ENCODE data around the gene ABLIM2. TPM values are rescaled to one million over a fixed set of nuclear protein-coding genes. Genes with fewer than 3 reads are reported as not detected.

ABLIM2 gene
- total and polyA plus RNA-seq, 4 experiments from 2014 or later: 0.44 to 7.9 (median 3.8) TPM

- no peaks in the 10 kb centered on the region for H3K4me1 Mint-ChIP-seq
- ChIA-PET CTCF (ENCODE audit: partially characterized antibody) (no interaction called here), POLR2A (ENCODE audit: partially characterized antibody) (no interaction called here)
- no peaks in the 10 kb centered on the region for H3K27me3 ChIP-seq (ENCODE audit: insufficient read depth, low read length)
- H3K4me3 ChIP-seq (ENCODE audit: low read length in 2 of 2): no peak overlapping the region
- H3K27ac Mint-ChIP-seq: no peak overlapping the region
- H3K4me3 Mint-ChIP-seq: no peak overlapping the region
- H3K36me3 Mint-ChIP-seq: peaks cover 0 to 15% of the 10 kb centered on the region in 2 donors
- H3K4me1 ChIP-seq (ENCODE audit: insufficient read depth, low read length): no peaks in the 10 kb centered on the region
- H3K27me3 Mint-ChIP-seq: no peaks in the 10 kb centered on the region
- H3K9me3 ChIP-seq (ENCODE audit: control insufficient read depth in 1 of 2, low read length in 2 of 2): peaks cover 0 to 6% of the 10 kb centered on the region in 2 donors
- no peaks in the 10 kb centered on the region for H3K36me3 ChIP-seq (ENCODE audit: insufficient read depth, low read length)
- peaks cover 0 to 26% (median 22%) of the 10 kb centered on the region in 8 donors for H3K9me3 Mint-ChIP-seq
- no peak overlapping the region for H3K27ac ChIP-seq (ENCODE audit: low read depth, low read length)
- intact Hi-C loops (cut with micrococcal nuclease): no loop called here
- DNase-seq: no peak
These were observed 91.2 kb downstream of the ABLIM2 start for GRCh38 chr4:8067274-8067936.

DNA sequence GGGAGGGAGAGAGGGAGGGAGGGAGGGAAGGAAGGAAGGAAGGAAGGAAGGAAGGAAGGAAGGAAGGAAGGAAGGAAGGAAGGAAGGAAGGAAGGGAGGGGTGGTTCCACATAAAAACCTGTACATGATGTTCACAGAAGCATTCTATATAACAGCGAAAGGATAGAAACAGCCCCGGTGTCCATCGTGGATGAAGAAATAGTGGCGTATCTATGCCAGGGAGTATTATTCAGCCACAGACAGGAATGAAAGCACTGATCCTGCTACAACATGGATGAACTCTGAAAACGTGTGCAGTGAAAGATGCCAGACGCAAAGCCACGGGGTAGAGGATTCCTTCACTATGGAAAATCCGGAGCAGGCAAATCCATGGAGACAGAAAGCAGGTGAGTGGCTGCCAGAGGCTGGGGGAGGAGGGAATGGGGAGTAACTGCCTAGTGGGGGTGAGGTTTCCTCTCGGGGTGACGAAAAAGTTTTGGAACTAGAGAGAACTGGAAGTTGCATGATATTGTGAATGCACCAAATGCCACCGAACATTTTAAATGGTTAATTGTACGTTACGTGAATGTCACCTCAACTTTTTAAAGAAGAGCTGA, 92.2 kb downstream of the ABLIM2 start:
- Histone ChIP-seq H3K9me3 (ENCODE audit: control insufficient read depth in 1 of 2, low read length in 2 of 2) (peaks cover 0 to 6% of the 10 kb centered on the region in 2 donors), H3K27ac (ENCODE audit: low read depth, low read length) (no peak overlapping the region), H3K36me3 (ENCODE audit: insufficient read depth, low read length) (no peaks in the 10 kb centered on the region), H3K4me3 (ENCODE audit: low read length in 2 of 2) (no peak overlapping the region), H3K4me1 (ENCODE audit: insufficient read depth, low read length) (no peaks in the 10 kb centered on the region), H3K27me3 (ENCODE audit: insufficient read depth, low read length) (no peaks in the 10 kb centered on the region)
- peaks cover 0 to 15% of the 10 kb centered on the region in 2 donors for H3K36me3 Mint-ChIP-seq
- intact Hi-C loops (cut with micrococcal nuclease): no loop called here
- no peaks in the 10 kb centered on the region for H3K27me3 Mint-ChIP-seq
- no peak overlapping the region for H3K4me3 Mint-ChIP-seq
- ChIA-PET CTCF (ENCODE audit: partially characterized antibody) (no interaction called here), POLR2A (ENCODE audit: partially characterized antibody) (no interaction called here)
- peaks cover 0 to 27% (median 22%) of the 10 kb centered on the region in 8 donors for H3K9me3 Mint-ChIP-seq
- H3K27ac Mint-ChIP-seq: no peak overlapping the region
- no peaks in the 10 kb centered on the region for H3K4me1 Mint-ChIP-seq
- DNase-seq: no peak

- ChIA-PET CTCF (ENCODE audit: partially characterized antibody) (interaction anchor here (1.3 kb wide), 1 partner anchor 26 kb away, joined by 3 read pairs; no protein-coding TSS in a partner anchor), POLR2A (ENCODE audit: partially characterized antibody) (no interaction called here)
- H3K36me3 Mint-ChIP-seq: peaks cover 3 to 28% of the 10 kb centered on the region in 2 donors
- peak overlapping the region in 1 of 7 donors; percentile 13 for H3K27ac Mint-ChIP-seq
- Histone ChIP-seq H3K9me3 (ENCODE audit: control insufficient read depth in 1 of 2, low read length in 2 of 2) (peaks cover 0 to 6% of the 10 kb centered on the region in 2 donors), H3K4me3 (ENCODE audit: low read length in 2 of 2) (no peak overlapping the region), H3K27ac (ENCODE audit: low read depth, low read length) (no peak overlapping the region), H3K4me1 (ENCODE audit: insufficient read depth, low read length) (no peaks in the 10 kb centered on the region), H3K36me3 (ENCODE audit: insufficient read depth, low read length) (no peaks in the 10 kb centered on the region), H3K27me3 (ENCODE audit: insufficient read depth, low read length) (no peaks in the 10 kb centered on the region)
- H3K9me3 Mint-ChIP-seq: peaks cover 0 to 28% (median 22%) of the 10 kb centered on the region in 8 donors
- DNase-seq: no peak
- intact Hi-C loops (cut with micrococcal nuclease): no loop called here
- H3K4me3 Mint-ChIP-seq: no peak overlapping the region
- no peaks in the 10 kb centered on the region for H3K27me3 Mint-ChIP-seq
- H3K4me1 Mint-ChIP-seq: no peaks in the 10 kb centered on the region
These were observed 94.5 kb downstream of the ABLIM2 start for GRCh38 chr4:8063974-8064563.

GRCh38 chr4:8061573-8061972, 97.0 kb downstream of the ABLIM2 start:
- H3K4me1 Mint-ChIP-seq: no peaks in the 10 kb centered on the region
- peaks cover 0 to 31% (median 22%) of the 10 kb centered on the region in 8 donors for H3K9me3 Mint-ChIP-seq
- no peaks in the 10 kb centered on the region for H3K4me1 ChIP-seq (ENCODE audit: insufficient read depth, low read length)
- no peak overlapping the region for H3K27ac ChIP-seq (ENCODE audit: low read depth, low read length)
- ChIA-PET CTCF (ENCODE audit: partially characterized antibody) (no interaction called here), POLR2A (ENCODE audit: partially characterized antibody) (no interaction called here)
- peaks cover 6 to 32% of the 10 kb centered on the region in 2 donors for H3K36me3 Mint-ChIP-seq
- H3K4me3 ChIP-seq (ENCODE audit: low read length in 2 of 2): no peak overlapping the region
- no peaks in the 10 kb centered on the region for H3K36me3 ChIP-seq (ENCODE audit: insufficient read depth, low read length)
- H3K27me3 ChIP-seq (ENCODE audit: insufficient read depth, low read length): no peaks in the 10 kb centered on the region
- no peaks in the 10 kb centered on the region for H3K27me3 Mint-ChIP-seq
- intact Hi-C loops (cut with micrococcal nuclease): no loop called here
- no peak overlapping the region for H3K4me3 Mint-ChIP-seq
- no peak for DNase-seq
- H3K9me3 ChIP-seq (ENCODE audit: control insufficient read depth in 1 of 2, low read length in 2 of 2): peaks cover 0 to 6% of the 10 kb centered on the region in 2 donors
- H3K27ac Mint-ChIP-seq: no peak overlapping the region

DNA sequence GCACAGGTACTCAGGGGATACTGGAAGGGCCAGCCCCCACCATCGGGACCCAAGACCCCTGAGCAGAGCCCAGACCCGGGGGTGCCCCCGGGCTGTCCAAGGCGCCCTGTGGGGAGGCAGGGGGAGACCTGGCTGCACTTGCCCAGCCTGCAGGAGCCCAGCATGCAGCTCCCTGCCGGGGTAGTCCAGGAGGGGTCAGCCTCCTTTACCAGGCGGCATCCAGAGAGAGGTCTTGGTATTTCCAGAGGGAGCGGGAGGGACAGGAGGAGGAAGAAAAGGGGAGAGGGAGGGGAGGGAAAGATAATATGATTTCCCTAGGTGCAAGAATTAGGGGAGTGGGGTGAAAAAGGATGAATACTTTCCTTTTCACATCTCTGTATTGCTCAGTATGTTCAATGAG, 97.5 kb downstream of the ABLIM2 start:
- Histone ChIP-seq H3K36me3 (ENCODE audit: insufficient read depth, low read length) (no peaks in the 10 kb centered on the region), H3K27ac (ENCODE audit: low read depth, low read length) (no peak overlapping the region), H3K9me3 (ENCODE audit: control insufficient read depth in 1 of 2, low read length in 2 of 2) (peaks cover 0 to 6% of the 10 kb centered on the region in 2 donors), H3K4me1 (ENCODE audit: insufficient read depth, low read length) (no peaks in the 10 kb centered on the region), H3K4me3 (ENCODE audit: low read length in 2 of 2) (no peak overlapping the region), H3K27me3 (ENCODE audit: insufficient read depth, low read length) (no peaks in the 10 kb centered on the region)
- no peaks in the 10 kb centered on the region for H3K27me3 Mint-ChIP-seq
- H3K4me1 Mint-ChIP-seq: no peaks in the 10 kb centered on the region
- intact Hi-C loops (cut with micrococcal nuclease): no loop called here
- H3K36me3 Mint-ChIP-seq: peaks cover 6 to 32% of the 10 kb centered on the region in 2 donors
- peaks cover 0 to 31% (median 22%) of the 10 kb centered on the region in 8 donors for H3K9me3 Mint-ChIP-seq
- no peak overlapping the region for H3K27ac Mint-ChIP-seq
- DNase-seq: no peak
- no peak overlapping the region for H3K4me3 Mint-ChIP-seq
- ChIA-PET POLR2A (ENCODE audit: partially characterized antibody) (no interaction called here), CTCF (ENCODE audit: partially characterized antibody) (no interaction called here)

DNA sequence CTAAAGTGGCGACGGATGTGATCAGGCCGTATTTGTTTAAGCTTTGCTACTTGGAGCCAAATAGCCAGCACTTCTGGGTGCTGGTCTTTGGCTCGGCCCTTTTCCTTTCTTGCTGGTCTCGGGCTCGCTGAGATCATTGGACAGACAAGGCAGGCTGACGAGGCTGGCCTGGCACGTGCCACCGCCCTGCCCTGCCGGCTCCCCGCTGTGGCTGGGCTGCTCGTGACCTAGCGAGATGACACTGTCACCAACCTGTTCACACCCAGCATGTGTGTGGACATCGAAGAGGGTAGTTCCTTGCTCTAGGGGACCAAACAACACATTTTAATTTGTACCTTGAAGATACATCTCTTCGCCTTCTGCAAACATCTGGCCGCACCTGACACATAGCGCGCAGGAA, 98.0 kb downstream of the ABLIM2 start:
- Histone ChIP-seq H3K4me1 (ENCODE audit: insufficient read depth, low read length) (no peaks in the 10 kb centered on the region), H3K9me3 (ENCODE audit: control insufficient read depth in 1 of 2, low read length in 2 of 2) (peaks cover 0 to 6% of the 10 kb centered on the region in 2 donors), H3K27ac (ENCODE audit: low read depth, low read length) (no peak overlapping the region), H3K4me3 (ENCODE audit: low read length in 2 of 2) (no peak overlapping the region), H3K36me3 (ENCODE audit: insufficient read depth, low read length) (no peaks in the 10 kb centered on the region), H3K27me3 (ENCODE audit: insufficient read depth, low read length) (no peaks in the 10 kb centered on the region)
- H3K4me1 Mint-ChIP-seq: no peaks in the 10 kb centered on the region
- no peak overlapping the region for H3K27ac Mint-ChIP-seq
- peaks cover 6 to 32% of the 10 kb centered on the region in 2 donors for H3K36me3 Mint-ChIP-seq
- intact Hi-C loops (cut with micrococcal nuclease): no loop called here
- no peak overlapping the region for H3K4me3 Mint-ChIP-seq
- DNase-seq: no peak
- peaks cover 0 to 31% (median 22%) of the 10 kb centered on the region in 8 donors for H3K9me3 Mint-ChIP-seq
- no peaks in the 10 kb centered on the region for H3K27me3 Mint-ChIP-seq
- ChIA-PET CTCF (ENCODE audit: partially characterized antibody) (no interaction called here), POLR2A (ENCODE audit: partially characterized antibody) (no interaction called here)

GRCh38 chr4:8058031-8058479, 100.6 kb downstream of the ABLIM2 start:
- Mint-ChIP-seq H3K4me3 (no peak overlapping the region), H3K27me3 (no peaks in the 10 kb centered on the region), H3K27ac (no peak overlapping the region), H3K9me3 (peaks cover 0 to 20% (median 10%) of the 10 kb centered on the region in 8 donors), H3K36me3 (peaks cover 8 to 35% of the 10 kb centered on the region in 2 donors), H3K4me1 (no peaks in the 10 kb centered on the region)
- no peak for DNase-seq
- CTCF ChIA-PET (ENCODE audit: partially characterized antibody): no interaction called here
- POLR2A ChIA-PET (ENCODE audit: partially characterized antibody): no interaction called here
- no peaks in the 10 kb centered on the region for H3K9me3 ChIP-seq (ENCODE audit: control insufficient read depth in 1 of 2, low read length in 2 of 2)
- H3K4me3 ChIP-seq (ENCODE audit: low read length in 2 of 2): no peak overlapping the region
- no peak overlapping the region for H3K27ac ChIP-seq (ENCODE audit: low read depth, low read length)
- H3K27me3 ChIP-seq (ENCODE audit: insufficient read depth, low read length): no peaks in the 10 kb centered on the region
- no peaks in the 10 kb centered on the region for H3K36me3 ChIP-seq (ENCODE audit: insufficient read depth, low read length)
- H3K4me1 ChIP-seq (ENCODE audit: insufficient read depth, low read length): no peaks in the 10 kb centered on the region
- intact Hi-C loops (cut with micrococcal nuclease): no loop called here

Measured in CD4-positive, alpha-beta memory T cell (primary cell).